Natural killer cell (primary cell): Measurements from ENCODE around the gene RALB. TPM values are rescaled to one million over a fixed set of nuclear protein-coding genes. Genes with fewer than 3 reads are reported as not detected.

Experiments
- ATAC-seq, 3 donors: fragments of 150-1000 bp in 2 of 3; fragments of 200-7000 bp in 1 of 3; cut with Tn5 transposase; 1 replicate in 1 of 3; 2 replicates in 2 of 3; pipeline ENCODE4 v1.10.0; 2021; ENCODE audit warnings: mild to moderate bottlenecking in 2 of 3, moderate library complexity in 2 of 3
- DNase-seq, 2 donors: peaks; one replicate each; pipeline versions ENCODE4 v3.0.0 to v3.0.0-alpha.2; 2013 to 2021; ENCODE audit warnings: mixed read lengths in 1 of 2
- H3K27ac ChIP-seq: one replicate; pipeline ENCODE4 v1.5.1; 2013; ENCODE audit warnings: mild to moderate bottlenecking, low read length
- H3K27me3 ChIP-seq: one replicate; pipeline ENCODE4 v1.6.1; 2013; ENCODE audit warnings: low read length; ENCODE audit not compliant: control insufficient read depth, insufficient read depth
- H3K36me3 ChIP-seq: one replicate; pipeline ENCODE4 v1.6.1; 2013; ENCODE audit warnings: low read length; ENCODE audit not compliant: control insufficient read depth, insufficient read depth
- H3K4me1 ChIP-seq: one replicate; pipeline ENCODE4 v1.6.1; 2013; ENCODE audit warnings: low read length; ENCODE audit not compliant: control insufficient read depth, insufficient read depth
- H3K4me3 ChIP-seq: one replicate; pipeline ENCODE4 v1.5.1; 2013; ENCODE audit warnings: low read length
- H3K9me3 ChIP-seq: one replicate; pipeline ENCODE4 v1.6.1; 2013; ENCODE audit warnings: low read length; ENCODE audit not compliant: control insufficient read depth, insufficient read depth
- H3K27ac Mint-ChIP-seq, 2 donors: one replicate each; pipeline ENCODE4 v1.8.0; 2022; ENCODE audit warnings: mild to moderate bottlenecking in 2 of 2, mixed read lengths in 2 of 2, moderate library complexity in 1 of 2
- H3K27me3 Mint-ChIP-seq, 2 donors: one replicate each; pipeline ENCODE4 v1.8.0; 2022; ENCODE audit warnings: low read depth in 2 of 2, mixed read lengths in 2 of 2
- H3K36me3 Mint-ChIP-seq: one replicate; pipeline ENCODE4 v1.8.0; 2022; ENCODE audit warnings: mixed read lengths
- H3K4me1 Mint-ChIP-seq, 2 donors: one replicate each; pipeline ENCODE4 v1.8.0; 2022; ENCODE audit warnings: mixed read lengths in 2 of 2
- H3K4me3 Mint-ChIP-seq: one replicate; pipeline ENCODE4 v1.8.0; 2022; ENCODE audit warnings: mild to moderate bottlenecking, moderate library complexity, mixed read lengths
- H3K9me3 Mint-ChIP-seq, 2 donors: one replicate each; pipeline ENCODE4 v1.8.0; 2022; ENCODE audit warnings: mixed read lengths in 2 of 2
- WGBS: methylation state at CpG from one replicate; pipeline ENCODE4 v1.1.7; 2013; ENCODE audit warnings: missing lambda C conversion rate; ENCODE audit not compliant: insufficient coverage; 5-methylcytosine and 5-hydroxymethylcytosine counted together
- intact Hi-C: fragments of 100-400 bp; cut with micrococcal nuclease; formaldehyde crosslinking; loops from one replicate; pipeline ENCODE4 v1.14.2; 2022
- total RNA-seq, 4 donors: library from RNA; stranded (reverse); fragments of 120-200 nt in 1 of 4; gene quantifications; one replicate each; pipeline versions ENCODE4 v1.2.3 to v1.2.4, GENCODE V29; 2013 to 2022
- TF ChIP-seq, protein P1 (sequence below): fragments of 200-600 bp; IDR thresholded peaks from one replicate; pipeline ENCODE4 v1.8.0; 2022; ENCODE audit warnings: antibody characterized with exemption

RALB gene
- total RNA-seq, 3 donors from 2014 or later (not counting 1 experiment from before 2014, with no cell fraction given): 21.0 to 25.9 (median 25.4) TPM

DNA sequence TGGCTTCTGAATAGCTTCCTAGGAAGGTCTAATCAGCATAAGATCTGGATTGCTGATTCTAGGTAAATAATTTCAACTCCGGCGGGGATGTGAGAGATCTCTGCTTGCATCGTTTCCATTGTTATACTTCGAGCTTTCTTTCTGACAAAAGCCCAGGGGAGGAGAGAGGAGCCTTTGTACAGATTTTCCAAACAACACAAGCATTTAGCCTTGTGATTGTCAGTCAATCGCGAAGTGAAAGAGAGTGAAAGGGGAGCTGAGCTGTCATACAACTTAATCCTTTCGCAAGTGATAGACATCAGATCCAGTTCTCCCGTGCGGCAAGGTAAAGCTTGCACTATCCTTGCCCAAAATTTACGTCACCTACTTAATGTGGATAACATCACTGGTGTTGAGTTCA, 26.2 kb downstream of the RALB start:
- TF ChIP-seq, protein P1, sequence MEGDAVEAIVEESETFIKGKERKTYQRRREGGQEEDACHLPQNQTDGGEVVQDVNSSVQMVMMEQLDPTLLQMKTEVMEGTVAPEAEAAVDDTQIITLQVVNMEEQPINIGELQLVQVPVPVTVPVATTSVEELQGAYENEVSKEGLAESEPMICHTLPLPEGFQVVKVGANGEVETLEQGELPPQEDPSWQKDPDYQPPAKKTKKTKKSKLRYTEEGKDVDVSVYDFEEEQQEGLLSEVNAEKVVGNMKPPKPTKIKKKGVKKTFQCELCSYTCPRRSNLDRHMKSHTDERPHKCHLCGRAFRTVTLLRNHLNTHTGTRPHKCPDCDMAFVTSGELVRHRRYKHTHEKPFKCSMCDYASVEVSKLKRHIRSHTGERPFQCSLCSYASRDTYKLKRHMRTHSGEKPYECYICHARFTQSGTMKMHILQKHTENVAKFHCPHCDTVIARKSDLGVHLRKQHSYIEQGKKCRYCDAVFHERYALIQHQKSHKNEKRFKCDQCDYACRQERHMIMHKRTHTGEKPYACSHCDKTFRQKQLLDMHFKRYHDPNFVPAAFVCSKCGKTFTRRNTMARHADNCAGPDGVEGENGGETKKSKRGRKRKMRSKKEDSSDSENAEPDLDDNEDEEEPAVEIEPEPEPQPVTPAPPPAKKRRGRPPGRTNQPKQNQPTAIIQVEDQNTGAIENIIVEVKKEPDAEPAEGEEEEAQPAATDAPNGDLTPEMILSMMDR: no peak
- Mint-ChIP-seq H3K27ac (no peak overlapping the region), H3K4me3 (no peak overlapping the region)

GRCh38 chr2:120279708-120280107, 27.1 kb downstream of the RALB start:
- Histone ChIP-seq H3K36me3 (peaks cover 5% of the 10 kb centered on the region), H3K27me3 (no peaks in the 10 kb centered on the region), H3K4me1 (no peaks in the 10 kb centered on the region), H3K27ac (no peak overlapping the region), H3K4me3 (no peak overlapping the region), H3K9me3 (no peaks in the 10 kb centered on the region)
- Mint-ChIP-seq H3K9me3 (no peaks in the 10 kb centered on the region), H3K4me3 (no peak overlapping the region), H3K36me3 (no peaks in the 10 kb centered on the region), H3K27me3 (no peaks in the 10 kb centered on the region), H3K4me1 (peaks cover 0 to 7% of the 10 kb centered on the region in 2 donors), H3K27ac (no peak overlapping the region)
- WGBS: 94% methylated on average over 14 of the region's 14 CpGs
- intact Hi-C loops: no loop called here
- DNase-seq: no peak
- TF ChIP-seq, protein P1: no peak
- ATAC-seq: no peak

More for the DNA sequence above, 26.2 kb downstream of the RALB start:
- intact Hi-C loops: no loop called here
- no peaks in the 10 kb centered on the region for H3K9me3 Mint-ChIP-seq
- no peaks in the 10 kb centered on the region for H3K27me3 Mint-ChIP-seq
- ATAC-seq (no peak), DNase-seq (no peak)
- Histone ChIP-seq H3K36me3 (peaks cover 5% of the 10 kb centered on the region), H3K4me3 (no peak overlapping the region), H3K27ac (no peak overlapping the region), H3K27me3 (no peaks in the 10 kb centered on the region), H3K4me1 (no peaks in the 10 kb centered on the region), H3K9me3 (no peaks in the 10 kb centered on the region)
- no peaks in the 10 kb centered on the region for H3K36me3 Mint-ChIP-seq
- H3K4me1 Mint-ChIP-seq: peaks cover 0 to 11% of the 10 kb centered on the region in 2 donors
- WGBS: 99% methylated on average over 10 of the region's 10 CpGs

DNA sequence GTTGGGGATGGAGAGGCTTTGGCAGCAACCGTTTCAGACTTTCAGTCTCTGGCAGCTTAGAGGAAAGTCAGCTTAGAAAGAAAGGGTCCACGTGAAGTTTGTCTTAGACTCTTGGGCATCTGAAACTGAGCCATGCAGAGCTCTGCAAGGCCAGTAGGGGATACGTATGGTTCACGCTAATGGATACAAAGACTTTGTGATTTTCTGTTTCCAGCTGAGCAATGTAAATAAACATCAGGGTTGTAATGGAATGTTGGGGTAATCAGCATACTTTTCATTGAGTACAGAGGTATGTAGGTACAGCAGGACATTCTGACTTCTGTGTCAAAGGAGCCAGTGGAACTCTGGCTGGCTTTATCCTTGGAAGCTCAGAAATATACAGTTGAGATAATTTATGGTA, 31.0 kb downstream of the RALB start:
- Mint-ChIP-seq H3K4me1 (peaks cover 9 to 10% of the 10 kb centered on the region in 2 donors), H3K4me3 (no peak overlapping the region), H3K27ac (no peak overlapping the region), H3K36me3 (no peaks in the 10 kb centered on the region), H3K9me3 (no peaks in the 10 kb centered on the region), H3K27me3 (no peaks in the 10 kb centered on the region)
- Histone ChIP-seq H3K27me3 (no peaks in the 10 kb centered on the region), H3K9me3 (no peaks in the 10 kb centered on the region), H3K4me3 (no peak overlapping the region), H3K4me1 (no peaks in the 10 kb centered on the region), H3K36me3 (peaks cover 3% of the 10 kb centered on the region), H3K27ac (no peak overlapping the region)
- ATAC-seq (no peak), DNase-seq (no peak)
- TF ChIP-seq, protein P1: no peak
- 91% methylated on average over 4 of the region's 4 CpGs for WGBS
- intact Hi-C loops: no loop called here

GRCh38 chr2:120285056-120285455, 32.4 kb downstream of the RALB start:
- no peaks in the 10 kb centered on the region for H3K27me3 ChIP-seq
- ATAC-seq: no peak
- Mint-ChIP-seq H3K36me3 (peaks cover 7% of the 10 kb centered on the region), H3K27ac (no peak overlapping the region), H3K4me1 (peaks cover 9 to 10% of the 10 kb centered on the region in 2 donors), H3K4me3 (no peak overlapping the region), H3K9me3 (no peaks in the 10 kb centered on the region), H3K27me3 (no peaks in the 10 kb centered on the region)
- H3K4me3 ChIP-seq: no peak overlapping the region
- TF ChIP-seq, protein P1: no peak
- H3K27ac ChIP-seq: no peak overlapping the region
- no peaks in the 10 kb centered on the region for H3K4me1 ChIP-seq
- no peak for DNase-seq
- H3K36me3 ChIP-seq: peaks cover 4% of the 10 kb centered on the region
- 84% methylated on average over 5 of the region's 6 CpGs for WGBS
- intact Hi-C loops: no loop called here
- H3K9me3 ChIP-seq: no peaks in the 10 kb centered on the region
